AG10803 (cell line): ENCODE measurements around the gene MRPL58.
"Not testable (repeated sequence)": the region's sequence is repeated elsewhere in the genome, so short reads cannot be mapped to it uniquely, and the experiment has no call there.

ENCODE experiments used
- DNase-seq: peaks from one replicate; pipeline ENCODE4 v3.0.0; 2010; ENCODE audit warnings: low read depth
- H3K4me3 ChIP-seq: 2 replicates; pipeline ENCODE4 v1.5.1; 2011; ENCODE audit warnings: mild to moderate bottlenecking, low read length, control low read depth
- CTCF ChIP-seq: conservative IDR thresholded peaks from 2 replicates; pipeline ENCODE4 v1.5.1; 2011; ENCODE audit warnings: mild to moderate bottlenecking, low read length, control low read depth, inconsistent platforms

Gene MRPL58

DNA sequence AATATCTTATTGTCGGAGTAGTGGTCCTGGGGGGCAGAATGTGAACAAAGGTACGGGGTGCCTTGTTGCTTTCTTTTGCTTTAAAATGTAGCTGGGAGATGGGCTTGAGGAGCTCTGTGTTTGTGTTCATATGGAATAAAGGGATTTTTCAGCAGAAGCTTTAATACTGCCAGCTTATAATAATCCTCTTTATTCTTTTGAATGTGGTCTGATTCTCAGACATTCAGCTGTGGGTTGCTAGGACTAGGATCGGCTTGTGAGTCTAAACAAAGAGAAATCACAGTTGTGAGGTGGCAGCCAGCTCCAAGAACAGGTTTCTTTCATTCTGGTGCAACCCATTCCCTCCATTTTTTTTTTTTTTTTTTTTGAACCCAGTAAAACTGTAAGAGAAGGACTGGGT lies 7.2 kb downstream of the MRPL58 start:
- TF ChIP-seq CTCF: no peak
- H3K4me3 ChIP-seq: no peak overlapping the region

GRCh38 chr17:75020331-75021110 lies 8.1 kb downstream of the MRPL58 start:
- TF ChIP-seq CTCF: no peak
- H3K4me3 ChIP-seq: no peak overlapping the region
- DNase-seq: no peak

More for the DNA sequence above, 7.2 kb downstream of the MRPL58 start:
- DNase-seq: no peak

DNA sequence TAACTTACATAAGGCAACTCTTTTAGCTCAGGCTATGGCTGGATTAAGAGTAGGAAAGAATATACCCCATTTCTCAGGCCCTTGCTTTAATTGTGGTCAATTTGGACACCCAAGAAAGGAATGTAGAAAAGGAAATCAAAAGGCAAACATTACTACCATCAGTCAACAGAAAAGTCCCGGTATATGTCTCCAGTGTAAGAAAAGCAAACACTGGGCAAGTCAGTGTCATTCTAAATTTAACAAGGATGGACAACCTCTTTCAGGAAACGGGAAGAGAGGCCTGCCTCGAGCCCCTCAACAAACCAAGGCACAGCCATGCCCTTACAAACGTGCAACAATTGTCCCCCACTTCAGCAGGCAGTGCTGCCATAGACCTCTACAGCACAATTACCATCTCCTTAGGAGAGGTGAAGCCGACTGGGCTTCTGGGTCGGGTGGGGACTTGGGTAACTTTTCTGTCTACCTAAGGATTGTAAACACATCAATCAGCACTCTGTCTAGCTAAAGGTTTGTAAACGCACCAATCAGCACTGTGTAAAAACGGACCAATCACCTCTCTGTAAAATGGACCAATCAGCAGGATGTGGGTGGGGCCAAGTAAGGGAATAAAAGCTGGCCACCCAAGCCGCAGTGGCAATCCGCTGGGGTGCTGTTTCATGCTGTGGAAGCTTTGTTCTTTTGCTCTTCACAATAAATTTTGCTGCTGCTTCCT lies 12.4 kb downstream of the MRPL58 start:
- no peak for TF ChIP-seq CTCF
- DNase-seq: no peak
- H3K4me3 ChIP-seq: no peak overlapping the region

DNA sequence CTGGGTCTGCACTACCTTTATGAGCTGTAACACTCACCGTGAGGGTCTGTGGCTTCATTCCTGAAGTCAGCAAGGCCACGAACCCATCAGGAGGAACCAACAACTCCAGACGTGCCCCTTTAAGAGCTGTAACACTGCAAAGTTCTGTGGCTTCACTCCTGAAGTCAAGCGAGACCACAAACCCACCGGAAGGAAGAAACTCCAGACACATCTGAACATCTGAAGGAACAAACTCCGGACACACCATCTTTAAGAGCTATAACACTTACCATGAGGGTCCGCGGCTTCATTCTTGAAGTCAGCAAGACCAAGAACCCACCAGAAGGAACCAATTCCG lies 12.9 kb downstream of the MRPL58 start:
- H3K4me3 ChIP-seq, DNase-seq: not testable (repeated sequence)

DNA sequence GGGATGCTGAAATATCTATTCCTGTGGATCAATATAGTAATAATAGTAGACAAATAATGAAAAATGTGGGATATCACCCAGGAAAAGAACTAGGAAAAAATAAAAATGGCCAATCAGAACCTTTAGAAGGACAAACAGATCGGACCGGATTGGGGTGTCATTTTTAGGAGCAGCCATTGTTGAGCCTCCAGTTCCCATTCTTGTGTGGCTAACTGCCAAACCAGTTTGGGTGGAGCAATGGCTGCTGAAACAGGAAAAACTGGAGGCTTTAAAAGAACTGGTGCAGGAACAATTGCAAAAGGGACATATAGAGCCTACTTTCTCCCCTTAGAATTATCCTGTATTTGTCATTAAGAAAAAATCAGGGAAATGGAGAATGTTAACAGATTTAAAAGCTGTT lies 14.2 kb downstream of the MRPL58 start:
- H3K4me3 ChIP-seq, DNase-seq: not testable (repeated sequence)

DNA sequence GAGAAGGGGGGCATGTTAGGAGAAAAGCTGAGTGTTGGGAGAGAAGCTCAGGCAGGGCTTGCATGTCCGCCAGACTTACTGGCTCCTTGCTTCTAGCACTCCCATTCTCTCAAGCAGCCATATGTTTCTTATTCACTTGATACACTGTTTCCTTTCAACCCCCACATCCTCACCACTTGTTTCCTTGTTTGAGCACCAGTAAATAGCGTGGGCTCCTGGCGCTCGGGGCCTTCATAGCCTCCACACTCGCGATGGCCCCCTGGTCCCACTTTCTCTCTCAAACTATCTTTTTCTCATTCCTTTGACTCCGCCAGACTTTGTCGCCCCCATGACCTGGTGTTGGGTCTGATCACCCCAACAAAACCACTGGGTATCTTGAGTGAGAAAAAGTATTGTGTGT lies 17.7 kb downstream of the MRPL58 start:
- no peak for DNase-seq
- TF ChIP-seq CTCF: no peak
- H3K4me3 ChIP-seq: no peak overlapping the region

- TF ChIP-seq CTCF: no peak
- peak; percentile 83 for DNase-seq
- H3K4me3 ChIP-seq: peak overlapping the region; percentile 94
These were observed 19.7 kb downstream of the MRPL58 start for GRCh38 chr17:75031972-75032719.
